Measurements from ENCODE around the gene TRERF1. TPM values are rescaled to one million over a fixed set of nuclear protein-coding genes. Genes with fewer than 3 reads are reported as not detected.

The TRERF1 gene
- total and polyA plus RNA-seq, 2 of the 4 experiments (the other 2 are of a cell fraction) = 6.3 to 9.9 TPM

DNA sequence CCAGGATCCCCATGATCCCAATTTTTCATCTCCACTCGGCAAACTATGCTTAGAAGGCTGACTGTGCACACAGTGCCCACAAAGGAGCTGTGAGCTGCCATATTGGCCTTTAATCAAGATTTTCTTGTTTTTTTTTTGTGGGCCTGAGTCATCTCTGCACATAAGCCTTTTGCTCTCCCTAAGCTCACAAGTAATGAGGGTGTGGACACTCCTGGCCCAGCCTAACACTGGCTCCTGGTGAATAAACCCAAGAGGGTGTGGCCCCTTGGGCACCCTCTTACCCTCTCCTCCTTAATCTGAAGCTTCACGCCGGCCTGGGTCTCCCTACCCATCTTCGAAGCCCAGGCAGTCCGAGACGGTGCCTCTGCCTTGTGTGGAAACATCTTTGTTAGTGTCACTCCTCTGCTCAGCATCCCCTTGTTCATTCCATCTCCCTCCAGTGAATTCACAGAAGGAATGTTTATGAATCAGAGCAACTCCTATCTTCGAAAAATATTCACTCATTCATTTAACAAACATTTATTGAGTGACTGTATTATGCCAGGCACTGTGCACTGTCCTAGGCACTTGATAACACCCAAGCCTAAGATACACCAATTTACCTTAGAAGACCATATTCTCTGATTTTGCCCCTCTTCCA, 211.9 kb downstream of the TRERF1 start (continued):
- no peak for TF ChIP-seq CHD1 (IDR thresholded peaks at IDR 0.05; ENCODE audit: low read depth, low read length)

DNA sequence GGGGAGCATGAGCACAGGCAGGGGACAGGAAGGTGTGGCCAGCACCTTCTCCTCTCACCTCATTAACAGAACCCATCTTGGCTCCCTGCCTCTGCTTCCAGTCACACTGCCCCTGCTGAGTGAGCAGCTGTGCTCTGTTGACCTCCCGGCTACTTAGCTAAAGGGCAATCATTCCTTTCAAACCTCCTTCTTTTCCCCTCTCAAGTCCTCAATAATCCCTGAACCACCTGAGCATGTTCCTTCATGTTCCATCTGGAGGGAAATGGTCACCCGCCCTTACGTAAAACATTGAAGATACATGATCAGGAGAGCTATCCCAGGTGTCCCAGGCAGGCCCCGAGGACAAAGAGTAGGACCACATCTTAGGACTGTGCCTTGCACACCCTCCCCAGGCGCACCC, 212.4 kb downstream of the TRERF1 start:
- BruUV-seq (replicated peaks) = no TSS peak
- Histone ChIP-seq H3K14ac (replicated peaks; ENCODE audit: low read depth, low read length) (peak overlapping the region; percentile 48), H3K4me3 (ENCODE audit: insufficient read depth, low read depth, low read length) (no peak overlapping the region), H2AFZ (replicated peaks; ENCODE audit: low read length, poor library complexity) (peak overlapping the region; percentile 35), H3K4me1 (ENCODE audit: control insufficient read depth, insufficient read depth, low read length) (peaks cover 10% of the 10 kb centered on the region), H4K91ac (ENCODE audit: insufficient read depth, low read depth, low read length) (peak overlapping the region; percentile 49), H3K4me2 (ENCODE audit: low read depth, low read length) (no peak overlapping the region; the same call in 1 of the 2 replicates), H2BK20ac (ENCODE audit: low read depth, low read length) (no peak overlapping the region), H4K20me1 (ENCODE audit: insufficient read depth, low read length) (no peaks in the 10 kb centered on the region), H3K4ac (ENCODE audit: low read depth, low read length) (peak overlapping the region; percentile 55), H2AK5ac (ENCODE audit: low read depth, low read length) (peak overlapping the region; percentile 73; the same call in 1 of the 2 replicates), H4K8ac (ENCODE audit: low read depth in 2 of 2, low read length in 2 of 2) (peak overlapping the region; percentile 46 to 67), H3K56ac (ENCODE audit: extremely low read depth, insufficient read depth, low read length) (no peak overlapping the region), H2BK120ac (ENCODE audit: low read depth, low read length) (peak overlapping the region; percentile 41), H3K23ac (ENCODE audit: low read depth, low read length) (peak overlapping the region; percentile 43; the same call in 1 of the 2 replicates), H3K27me3 (ENCODE audit: control insufficient read depth, insufficient read depth, low read length) (no peaks in the 10 kb centered on the region), H3K9me3 (ENCODE audit: control insufficient read depth, insufficient read depth, low read length) (no peaks in the 10 kb centered on the region), H3K79me1 (ENCODE audit: low read depth in 1 of 2, low read length in 2 of 2) (peaks cover 9 to 15% of the 10 kb centered on the region in 2 experiments; a peak in 3 of 4 replicates), H4K5ac (ENCODE audit: low read depth, low read length) (peak overlapping the region; percentile 13; the same call in 1 of the 2 replicates), H2BK5ac (ENCODE audit: low read depth, low read length, poor library complexity, severe bottlenecking) (peak overlapping the region; percentile 54), H3K9me1 (ENCODE audit: insufficient read depth, low read length) (peaks cover 12% of the 10 kb centered on the region), H2AK9ac (replicated peaks; ENCODE audit: low read depth, low read length, poor library complexity) (peak overlapping the region; percentile 44), H2BK15ac (ENCODE audit: low read depth, low read length) (0 out of 3 replicates have a peak overlapping the region, but pooled peaks have one; percentile 23), H3K27ac (ENCODE audit: insufficient read depth, low read length) (peak overlapping the region; percentile 10; the same call in 1 of the 2 replicates), H3K9ac (ENCODE audit: low read depth, low read length) (no peak overlapping the region), H3K18ac (ENCODE audit: low read depth, low read length) (peak overlapping the region; percentile 18), H3K36me3 (ENCODE audit: control insufficient read depth, insufficient read depth, low read length) (peaks cover 33% of the 10 kb centered on the region)
- ATAC-seq (ENCODE audit: low read depth) (no peak), DNase-seq (no peak)
- intact Hi-C loops (cut with micrococcal nuclease) (no loop called here), dilution Hi-C loops (cut with HindIII; ENCODE audit: low sequenced_read_pairs, unreplicated experiment) (no loop called here), in situ Hi-C loops (cut with MboI; ENCODE audit: low sequenced_read_pairs) (no loop called here)
- TF ChIP-seq MXI1 (IDR thresholded peaks at IDR 0.05; ENCODE audit: borderline replicate concordance, low read depth, low read length) (no peak), SMC3 (IDR thresholded peaks at IDR 0.05; ENCODE audit: low read depth, low read length) (no peak), RAD21 (IDR thresholded peaks at IDR 0.05; ENCODE audit: low read length) (no peak), POLR2A (IDR thresholded peaks at IDR 0.05; ENCODE audit: low read depth, low read length) (no peak), BHLHE40 (IDR thresholded peaks at IDR 0.05; ENCODE audit: low read depth, low read length) (no peak), MAZ (IDR thresholded peaks at IDR 0.05; ENCODE audit: borderline replicate concordance, low read depth, low read length) (no peak), CHD1 (IDR thresholded peaks at IDR 0.05; ENCODE audit: low read depth, low read length) (no peak)
- TF ChIP-seq, protein P1, sequence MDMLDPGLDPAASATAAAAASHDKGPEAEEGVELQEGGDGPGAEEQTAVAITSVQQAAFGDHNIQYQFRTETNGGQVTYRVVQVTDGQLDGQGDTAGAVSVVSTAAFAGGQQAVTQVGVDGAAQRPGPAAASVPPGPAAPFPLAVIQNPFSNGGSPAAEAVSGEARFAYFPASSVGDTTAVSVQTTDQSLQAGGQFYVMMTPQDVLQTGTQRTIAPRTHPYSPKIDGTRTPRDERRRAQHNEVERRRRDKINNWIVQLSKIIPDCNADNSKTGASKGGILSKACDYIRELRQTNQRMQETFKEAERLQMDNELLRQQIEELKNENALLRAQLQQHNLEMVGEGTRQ (IDR thresholded peaks at IDR 0.05; ENCODE audit: low read depth, low read length) = no peak
- POLR2A ChIA-PET (ENCODE audit: unreplicated experiment) = interaction anchor here (0.5 kb wide), 1 partner anchor 758 kb away, joined by 11 read pairs; no protein-coding TSS in a partner anchor
- CTCF ChIA-PET = no interaction called here
- WGBS, 2 experiments (ENCODE audit: extremely low coverage in 2 of 2, insufficient read length in 1 of 2) = 50% methylated on average over 1 of the region's 5 CpGs; no CpG with 5 or more reads in 1 of the 2 experiments

Data from IMR-90 (cell line).